Kasumi-1 (cell line): Measurements from ENCODE around the gene AHNAK.

Experiments used
- DNase-seq, 2 experiments: peaks; one replicate each; lab custom pipeline; 2025; lab: John Stamatoyannopoulos, UW

AHNAK gene

GRCh38 chr11:62496676-62497075 lies 49.9 kb downstream of the AHNAK start:
- DNase-seq = no peak

GRCh38 chr11:62494246-62494645 lies 52.4 kb downstream of the AHNAK start:
- no peak for DNase-seq

- no peak for DNase-seq
These were observed 52.8 kb downstream of the AHNAK start for GRCh38 chr11:62493801-62494200.

- DNase-seq = no peak
These were observed 54.0 kb downstream of the AHNAK start for GRCh38 chr11:62492586-62492985.

GRCh38 chr11:62491571-62492329 lies 54.9 kb downstream of the AHNAK start:
- DNase-seq = no peak

GRCh38 chr11:62489204-62489603 lies 57.4 kb downstream of the AHNAK start:
- no peak for DNase-seq

GRCh38 chr11:62487738-62488551 lies 58.7 kb downstream of the AHNAK start:
- DNase-seq = no peak

- DNase-seq = no peak
These were observed 59.5 kb downstream of the AHNAK start for GRCh38 chr11:62487136-62487535.

GRCh38 chr11:62484352-62484751 lies 62.3 kb downstream of the AHNAK start:
- DNase-seq = no peak

GRCh38 chr11:62482753-62483152 lies 63.9 kb downstream of the AHNAK start:
- no peak for DNase-seq

- no peak for DNase-seq
These were observed 66.9 kb downstream of the AHNAK start for GRCh38 chr11:62479631-62480201.

- DNase-seq = no peak
These were observed 68.7 kb downstream of the AHNAK start for GRCh38 chr11:62477927-62478326.

GRCh38 chr11:62472063-62472884 lies 74.3 kb downstream of the AHNAK start:
- DNase-seq = no peak

GRCh38 chr11:62471603-62472002 lies 75.0 kb downstream of the AHNAK start:
- DNase-seq = no peak

- no peak for DNase-seq
These were observed 78.0 kb downstream of the AHNAK start for GRCh38 chr11:62468577-62468976.

GRCh38 chr11:62466444-62466843 lies 80.2 kb downstream of the AHNAK start:
- DNase-seq = no peak

GRCh38 chr11:62464655-62465054 lies 82.0 kb downstream of the AHNAK start:
- DNase-seq = no peak

- DNase-seq = no peak
These were observed 83.5 kb downstream of the AHNAK start for GRCh38 chr11:62463121-62463542.

- no peak for DNase-seq
These were observed 84.1 kb downstream of the AHNAK start for GRCh38 chr11:62462508-62462892.

- no peak for DNase-seq
These were observed 84.7 kb downstream of the AHNAK start for GRCh38 chr11:62461740-62462507.

- no peak for DNase-seq
These were observed 87.5 kb downstream of the AHNAK start for GRCh38 chr11:62459080-62459479.
